M059J (cell line): Measurements from ENCODE around the gene PMIS2. TPM values are rescaled to one million over a fixed set of nuclear protein-coding genes. Genes with fewer than 3 reads are reported as not detected.

Source experiments
- DNase-seq: peaks from one replicate; pipeline ENCODE4 v3.0.0-alpha.2; 2012; ENCODE audit warnings: low read depth
- total RNA-seq: library from RNA; depleted of rRNA; stranded (reverse); fragments of >200 nt; shearing (Covaris generic); gene quantifications from 2 replicates; pipeline ENCODE4 v1.2.3, GENCODE V29; 2014

The PMIS2 gene
- total RNA-seq, 1 experiment from 2014 or later: not detected

DNA sequence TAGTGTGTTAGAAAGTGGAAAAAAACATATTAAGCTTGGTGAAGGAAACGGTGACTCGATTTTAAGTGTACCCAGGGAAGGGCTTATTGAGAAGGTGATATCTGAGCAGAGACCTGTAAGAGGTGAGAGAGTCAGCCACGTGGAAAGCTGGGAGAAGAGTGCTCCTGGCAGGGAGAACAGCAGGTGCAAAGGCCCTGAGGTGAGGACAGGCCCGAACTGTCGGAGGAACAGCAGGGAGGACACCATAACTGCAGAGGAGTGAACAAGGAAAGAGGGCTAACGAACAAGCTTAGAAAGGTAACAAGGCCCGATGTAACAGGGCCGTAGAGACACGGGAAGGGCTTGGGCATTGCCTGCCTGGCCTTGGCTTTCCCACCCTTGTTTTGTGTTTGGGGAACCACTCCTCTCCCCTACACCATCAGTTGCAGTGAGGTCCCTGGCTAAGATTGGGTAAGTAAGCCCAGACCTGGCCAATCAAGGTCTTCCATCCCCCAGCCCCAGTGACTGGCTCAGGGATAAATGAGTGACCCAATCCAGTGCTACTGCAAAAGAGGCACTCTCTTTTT lies 29.9 kb upstream of the PMIS2 start:
- no peak for DNase-seq

DNA sequence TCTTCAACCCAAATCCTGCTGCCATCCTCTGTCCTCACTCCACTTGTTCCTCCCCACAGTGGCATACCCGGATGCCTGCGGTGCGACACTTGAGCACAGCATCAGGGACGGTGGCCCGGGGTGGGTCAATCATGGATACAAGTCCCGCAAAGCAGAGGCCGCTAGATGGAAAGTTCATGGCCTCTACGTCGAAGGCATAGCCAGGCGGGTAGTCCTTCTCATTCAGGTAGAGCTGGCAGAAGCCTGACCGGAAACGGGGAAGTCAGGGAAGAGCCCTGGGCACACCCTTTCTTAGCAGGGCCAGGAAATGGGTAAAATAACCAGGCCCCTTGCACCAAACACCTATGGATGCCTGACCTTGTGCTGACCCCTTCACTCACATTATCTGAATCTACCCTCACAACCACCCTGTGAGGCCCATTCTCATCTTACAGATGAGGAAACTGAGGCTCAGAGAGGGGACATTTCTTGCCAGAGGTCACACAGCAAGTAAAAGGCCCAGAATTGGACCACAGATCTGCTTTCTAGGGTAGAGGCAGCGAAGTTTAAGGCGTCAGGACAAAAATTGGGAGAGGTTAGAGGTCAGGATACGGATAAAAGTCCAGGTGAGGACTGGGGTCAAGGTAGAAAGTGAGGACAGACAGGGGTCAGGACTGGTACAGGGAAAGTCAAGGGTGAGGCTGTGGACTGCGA lies 29.0 kb upstream of the PMIS2 start:
- DNase-seq: no peak

DNA sequence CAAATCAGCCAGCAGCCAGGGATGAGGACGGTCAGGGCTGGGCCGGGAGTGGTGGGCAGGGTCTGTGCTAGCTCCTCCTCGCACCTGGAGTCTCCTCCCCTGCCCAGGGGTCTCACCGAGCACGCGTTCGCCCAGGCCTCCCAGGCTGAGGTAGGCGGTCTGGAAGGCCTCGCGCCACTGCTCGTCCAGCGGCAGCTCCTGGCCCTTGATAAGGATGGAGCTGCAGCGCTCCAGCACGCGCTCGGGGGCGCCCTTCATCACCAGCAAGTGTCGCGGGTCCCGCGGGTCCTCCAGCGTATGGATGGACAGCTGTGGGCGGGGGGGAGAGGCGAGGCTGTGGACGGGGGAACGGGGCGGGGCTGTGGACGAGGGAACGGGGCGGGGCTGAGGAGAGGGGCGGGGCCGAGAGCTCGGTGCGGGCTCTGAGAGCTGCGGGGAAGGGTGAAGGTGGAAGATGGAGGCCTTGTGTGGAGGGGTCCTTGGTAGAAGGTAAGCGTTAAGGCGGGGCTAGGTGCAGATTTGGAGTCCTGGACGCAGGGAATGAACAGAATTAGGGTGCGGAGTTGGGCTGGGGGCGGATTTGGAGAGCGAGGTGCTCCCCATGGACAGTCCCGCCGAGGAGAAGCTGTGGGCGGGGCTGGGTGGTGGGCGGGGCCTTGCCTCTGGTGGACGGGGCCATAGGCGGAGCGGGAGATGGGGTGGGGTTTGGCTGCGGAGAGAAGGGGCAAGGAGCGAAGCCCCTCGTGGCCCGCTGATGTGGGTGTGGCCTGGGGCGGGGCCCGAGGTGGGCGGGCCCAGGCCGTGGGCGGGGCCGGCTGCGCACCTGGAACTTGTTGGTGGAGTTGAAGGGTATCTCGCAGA lies 28.2 kb upstream of the PMIS2 start:
- DNase-seq: no peak

DNA sequence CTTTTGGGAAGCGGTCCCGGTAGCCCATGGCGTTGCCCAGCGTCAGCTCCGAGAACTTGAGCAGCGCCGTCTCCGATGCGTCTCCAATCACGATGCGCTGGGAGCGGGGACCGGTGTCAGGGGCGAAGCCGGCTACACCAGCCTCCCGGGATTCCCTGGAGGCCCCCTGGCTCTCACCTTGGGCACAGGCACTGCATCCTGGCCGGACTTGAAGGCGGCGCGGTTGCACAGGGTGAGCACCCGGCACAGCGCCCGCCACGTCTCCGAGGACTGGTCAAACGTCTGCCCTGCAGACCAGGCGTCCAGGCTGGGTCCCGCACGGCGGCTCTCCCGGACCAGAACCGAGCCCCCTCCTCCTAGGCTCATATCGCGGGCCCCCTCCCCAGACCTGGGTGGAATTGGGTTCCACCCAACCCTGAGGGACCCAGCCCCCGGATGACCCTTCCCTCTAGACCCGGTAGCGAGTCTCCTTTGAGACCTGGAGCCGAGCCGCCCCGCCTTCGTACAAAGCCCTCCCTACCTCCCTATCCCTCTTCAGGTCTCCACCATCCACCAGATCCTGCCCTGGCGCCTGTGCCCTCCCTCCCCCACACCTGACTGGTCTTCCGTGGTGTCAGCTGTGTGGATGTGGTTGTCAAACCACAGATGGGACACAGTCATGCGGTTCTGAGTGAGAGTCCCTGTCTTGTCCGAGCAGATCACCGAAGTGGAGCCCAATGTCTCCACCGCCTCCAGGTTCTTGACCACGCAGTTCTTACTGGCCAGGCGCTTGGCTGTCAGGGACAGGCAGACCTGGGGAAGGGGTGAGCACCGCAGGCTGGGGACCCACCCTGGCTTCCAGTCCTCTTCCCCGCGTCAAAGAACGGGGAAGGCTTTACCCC lies 27.3 kb upstream of the PMIS2 start:
- no peak for DNase-seq

DNA sequence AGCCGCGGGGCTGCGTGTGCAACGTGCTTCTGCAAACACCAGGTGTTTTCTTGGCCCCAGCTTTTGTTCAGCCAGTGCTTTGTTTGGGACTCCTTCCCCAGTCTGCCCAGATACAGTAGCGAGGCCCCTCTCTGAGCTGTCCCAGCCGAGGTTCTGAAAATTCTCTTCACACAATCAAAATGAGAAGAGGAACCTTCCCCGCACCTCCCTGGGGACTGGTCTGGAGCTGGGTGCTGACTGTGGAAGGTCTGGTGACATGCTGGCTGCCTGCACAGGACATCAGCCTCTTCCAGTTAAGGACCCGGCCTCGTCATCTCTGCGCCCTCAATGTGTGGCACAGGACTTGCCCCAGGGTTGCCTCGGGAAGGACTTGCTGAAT lies 26.7 kb upstream of the PMIS2 start:
- DNase-seq: no peak

DNA sequence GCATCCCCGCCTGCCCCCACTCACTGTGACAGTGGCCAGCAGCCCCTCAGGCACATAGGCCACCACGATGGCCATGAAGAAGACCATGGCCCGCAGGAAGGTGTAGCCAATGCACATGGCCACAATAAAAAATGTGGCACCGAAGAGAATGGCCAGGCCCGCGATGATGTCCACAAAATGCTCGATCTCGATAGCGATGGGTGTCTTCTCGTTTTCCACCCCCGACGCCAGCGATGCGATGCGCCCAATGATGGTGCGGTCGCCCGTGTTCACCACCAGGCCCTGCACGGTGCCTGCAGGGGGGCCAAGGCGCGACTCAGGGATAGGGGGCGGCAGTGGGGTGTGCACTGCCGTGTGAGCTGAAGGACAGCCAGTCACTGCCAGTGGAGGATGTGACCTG lies 26.2 kb upstream of the PMIS2 start:
- no peak for DNase-seq

DNA sequence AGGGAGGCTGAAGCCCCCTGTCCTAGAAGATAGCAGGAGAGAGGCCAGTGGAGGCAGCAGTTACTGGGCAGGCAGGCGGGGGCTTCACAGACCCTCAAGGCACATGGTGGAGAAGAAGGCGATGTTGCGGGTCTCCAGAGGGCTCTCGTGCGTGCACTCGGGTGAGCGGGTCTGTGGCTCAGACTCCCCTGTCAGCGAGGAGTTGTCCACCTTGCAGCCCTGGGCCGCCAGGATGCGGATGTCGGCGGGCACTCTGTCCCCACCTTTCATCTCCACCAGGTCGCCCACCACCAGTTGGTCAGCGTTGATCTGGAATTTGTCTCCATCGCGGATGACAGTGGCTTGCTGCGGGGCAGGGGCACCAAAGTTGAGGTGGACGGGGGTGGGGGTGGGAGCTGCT lies 25.7 kb upstream of the PMIS2 start:
- no peak for DNase-seq

DNA sequence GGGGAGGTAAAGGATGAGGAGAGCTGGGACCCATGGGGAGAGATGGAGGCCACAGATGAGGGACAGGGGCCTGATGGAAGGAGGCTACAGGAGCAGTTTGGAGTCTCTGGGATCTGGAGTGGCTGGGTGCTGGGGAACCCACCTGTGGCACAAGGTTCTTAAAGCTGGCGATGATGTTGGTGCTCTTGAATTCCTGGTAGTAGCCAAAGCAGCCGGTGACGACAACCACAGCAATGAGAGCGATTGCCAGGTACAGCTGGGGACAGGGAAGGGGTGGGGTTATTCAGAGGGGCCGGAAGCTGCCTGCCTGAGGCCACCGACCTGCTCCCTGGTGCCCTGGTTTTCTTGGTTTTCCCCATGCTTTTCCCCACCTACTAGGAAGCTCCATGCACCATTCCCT lies 25.3 kb upstream of the PMIS2 start:
- DNase-seq: no peak

DNA sequence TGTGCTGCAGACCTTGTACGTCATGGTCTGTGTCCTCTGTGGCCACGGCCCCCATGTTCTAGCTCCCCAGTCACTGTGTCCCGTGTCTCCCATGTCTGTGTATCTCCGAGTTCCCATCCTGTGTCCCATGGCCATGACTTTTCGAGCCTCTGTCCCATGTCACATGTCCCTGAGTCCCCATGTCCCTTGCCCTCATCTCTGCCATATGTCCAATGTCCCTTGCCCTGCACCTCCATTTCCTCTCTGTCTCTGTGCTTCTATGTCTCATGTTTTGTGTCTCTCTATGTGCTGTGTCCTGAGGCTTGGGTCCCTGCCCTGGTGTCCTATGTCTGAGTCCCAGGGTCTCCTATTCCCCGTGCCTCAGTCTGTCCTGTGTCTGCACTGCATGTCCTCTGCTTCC lies 24.5 kb upstream of the PMIS2 start:
- no peak for DNase-seq

DNA sequence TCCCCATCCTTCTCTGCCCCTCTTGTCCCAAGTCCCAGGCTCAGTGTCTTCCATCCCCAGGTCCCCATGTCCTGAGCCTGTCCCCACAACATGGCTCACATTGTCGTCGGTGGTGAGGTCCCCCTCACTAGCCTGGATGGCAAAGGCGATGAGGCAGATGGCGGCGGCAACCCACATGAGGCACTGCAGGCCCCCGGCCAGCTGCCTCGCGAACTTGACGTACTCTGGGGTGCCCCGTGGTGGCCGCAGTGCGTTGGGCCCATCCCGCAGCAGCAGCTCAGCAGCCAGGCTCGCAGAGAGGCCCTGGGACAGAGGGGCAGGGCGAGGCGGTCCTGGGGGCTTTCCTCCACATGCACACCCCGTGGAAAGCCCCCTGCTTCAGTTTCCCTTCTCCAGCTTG lies 23.6 kb upstream of the PMIS2 start:
- no peak for DNase-seq

DNA sequence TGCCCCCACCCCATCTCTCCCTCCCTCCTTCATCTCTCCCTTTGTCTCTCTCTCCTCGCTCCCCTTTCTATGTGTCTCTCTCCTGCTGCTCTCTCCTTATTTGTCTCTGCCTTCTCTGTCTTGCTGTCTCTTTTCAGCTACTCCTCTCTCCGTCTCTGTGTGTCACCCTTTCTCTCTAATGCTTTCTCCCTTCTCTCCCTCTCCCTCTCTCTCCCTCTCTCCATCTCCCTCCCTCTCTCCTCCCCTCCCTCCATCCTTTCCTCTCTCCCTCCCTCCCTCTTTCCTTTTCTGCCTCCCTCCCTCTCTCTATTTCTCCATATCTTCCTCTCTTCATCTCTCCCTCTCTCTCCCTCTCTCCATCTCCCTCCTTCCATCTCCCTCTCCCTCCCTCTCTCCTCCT lies 23.2 kb upstream of the PMIS2 start:
- no peak for DNase-seq

DNA sequence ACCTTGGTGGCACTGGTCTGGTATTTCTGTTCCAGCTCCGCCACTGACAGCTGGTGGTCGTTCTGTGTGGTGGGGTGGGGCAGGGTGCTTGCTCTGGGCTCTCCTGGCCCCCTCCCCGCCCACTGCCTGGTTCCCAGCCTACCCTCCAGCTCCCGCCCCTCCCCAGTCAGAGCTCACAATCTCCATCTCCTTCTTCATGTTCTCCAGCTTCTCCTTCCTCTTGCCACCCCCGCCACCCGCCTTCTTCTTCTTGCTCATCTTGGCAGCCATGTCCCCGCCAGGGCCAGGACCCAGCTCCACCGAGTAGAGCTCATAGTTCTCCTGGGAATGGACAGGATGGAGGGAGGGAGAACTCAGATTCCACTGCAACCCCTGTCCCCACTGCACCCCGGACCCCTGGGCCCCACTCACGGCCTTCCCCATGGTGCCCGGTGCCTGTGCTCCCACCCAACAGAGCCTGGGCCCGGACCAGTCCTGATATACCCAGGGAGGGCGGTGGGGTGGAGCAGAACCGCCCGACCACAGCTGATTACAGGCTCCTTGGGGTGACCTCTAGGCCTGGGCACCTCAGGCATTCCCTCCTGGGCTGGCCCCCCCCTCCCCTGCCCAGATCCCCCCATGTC lies 22.7 kb upstream of the PMIS2 start, which contains the start of gene ATP4A:
TSS of gene ATP4A (minus strand) at position 452 of the 623 bp plus-strand sequence. CDS start at position 423, 29 bp downstream.
- DNase-seq: no peak

DNA sequence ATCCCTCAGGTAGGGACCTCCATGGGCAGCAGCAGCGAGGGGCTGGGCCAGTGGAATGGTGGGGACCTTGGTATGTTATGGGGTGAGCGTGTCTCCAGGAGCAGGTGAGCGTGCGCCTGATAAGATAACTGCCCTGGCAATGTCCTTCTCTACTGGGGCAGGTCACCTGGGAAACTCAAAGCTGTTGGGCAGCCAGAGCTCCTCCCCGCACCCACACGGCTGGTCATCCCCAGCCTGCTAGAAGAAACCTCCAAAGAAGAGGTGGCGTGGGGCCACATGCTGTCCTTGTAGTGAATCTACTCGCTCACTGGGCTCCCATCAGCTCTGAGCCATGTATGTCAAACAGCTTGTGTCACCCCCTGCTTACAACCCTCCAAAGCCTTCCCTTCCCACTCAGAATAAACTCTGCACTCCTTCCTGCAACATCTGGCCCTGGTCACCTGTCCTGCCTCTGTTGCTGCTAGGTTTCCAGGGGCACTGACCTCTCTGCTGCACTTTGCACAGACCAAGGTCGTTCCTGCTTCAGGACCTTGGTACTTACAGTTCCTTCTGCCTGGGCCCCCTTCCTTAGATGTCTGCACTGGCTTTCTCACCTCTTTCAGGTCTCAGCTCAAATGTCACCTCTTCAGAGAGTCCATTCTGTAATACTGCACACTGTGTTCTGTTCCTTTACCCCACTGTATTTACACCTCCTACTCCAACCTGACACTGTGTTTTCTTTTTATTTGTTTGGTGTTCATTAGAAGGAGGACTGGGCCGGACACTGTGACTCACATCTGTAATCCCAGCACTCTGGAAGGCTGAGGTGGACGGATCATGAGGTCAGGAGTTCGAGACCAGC lies 20.7 kb upstream of the PMIS2 start:
- DNase-seq: no peak

DNA sequence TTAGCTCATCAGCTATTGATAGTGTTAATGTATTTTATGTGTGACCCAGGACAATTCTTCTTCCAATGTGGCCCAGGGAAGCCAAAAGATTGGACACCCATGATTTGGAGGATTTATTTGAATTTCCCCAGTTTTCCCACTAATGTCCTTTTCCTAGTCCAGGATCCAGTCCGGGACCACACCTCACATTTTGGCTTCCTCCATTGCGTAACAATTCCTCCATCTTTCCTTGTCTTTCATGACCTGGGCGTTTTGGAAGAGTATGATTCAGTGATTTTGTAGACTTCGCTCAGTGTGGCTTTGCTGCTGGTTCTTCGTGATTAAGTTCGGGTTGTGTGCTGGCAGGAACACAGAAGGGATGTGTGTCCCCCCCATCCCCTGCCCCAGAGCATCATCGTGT lies 19.2 kb upstream of the PMIS2 start:
- no peak for DNase-seq

DNA sequence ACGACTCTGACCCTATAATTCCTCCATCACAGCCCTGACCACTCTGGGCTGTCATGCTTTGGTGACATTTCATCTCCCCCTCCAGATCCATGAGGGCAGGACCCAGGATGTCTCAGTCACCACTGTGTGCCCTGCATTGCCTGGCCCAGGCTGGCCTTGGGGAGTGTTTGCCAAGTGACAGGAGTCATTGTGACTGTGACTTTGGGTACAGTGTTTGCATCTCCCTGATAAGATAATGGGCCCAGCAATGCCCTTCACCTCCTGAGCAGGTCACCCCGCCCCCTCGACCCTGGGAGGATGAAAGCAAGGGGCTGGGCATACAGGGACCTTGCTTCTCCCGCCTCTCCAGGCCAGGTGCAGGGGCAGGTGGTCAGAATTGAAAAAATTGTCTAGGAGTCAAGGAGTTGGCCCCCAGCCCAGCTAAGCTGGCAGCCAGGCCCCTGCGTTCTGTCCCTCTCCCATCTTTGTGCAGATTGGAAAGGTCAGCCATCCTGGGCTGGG lies 16.6 kb upstream of the PMIS2 start:
- DNase-seq: no peak

DNA sequence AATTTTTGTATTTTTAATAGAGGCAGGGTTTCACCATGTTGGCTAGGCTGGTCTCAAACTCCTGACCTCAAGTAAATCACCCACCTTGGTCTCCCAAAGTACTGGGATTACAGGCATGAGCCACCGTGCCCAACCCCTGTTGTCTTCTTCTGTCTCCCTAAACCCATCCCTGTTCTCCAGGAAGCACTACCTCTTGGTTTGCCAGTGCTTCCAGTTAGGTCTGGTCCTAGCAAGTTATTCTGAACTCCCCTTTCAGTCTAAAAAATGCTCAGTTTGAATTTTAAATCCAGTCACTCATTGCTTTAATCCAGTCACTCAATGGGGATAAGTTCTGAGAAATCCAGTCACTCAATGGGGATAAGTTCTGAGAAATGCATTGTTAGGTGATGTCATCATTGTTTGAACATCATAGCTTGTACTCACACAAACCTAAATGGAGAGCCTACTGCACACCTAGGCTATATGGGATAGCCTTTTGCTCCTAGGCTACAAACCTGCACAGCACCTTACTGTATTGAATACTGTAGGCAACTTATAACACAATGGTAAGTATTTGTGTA lies 14.5 kb upstream of the PMIS2 start:
- DNase-seq: no peak

DNA sequence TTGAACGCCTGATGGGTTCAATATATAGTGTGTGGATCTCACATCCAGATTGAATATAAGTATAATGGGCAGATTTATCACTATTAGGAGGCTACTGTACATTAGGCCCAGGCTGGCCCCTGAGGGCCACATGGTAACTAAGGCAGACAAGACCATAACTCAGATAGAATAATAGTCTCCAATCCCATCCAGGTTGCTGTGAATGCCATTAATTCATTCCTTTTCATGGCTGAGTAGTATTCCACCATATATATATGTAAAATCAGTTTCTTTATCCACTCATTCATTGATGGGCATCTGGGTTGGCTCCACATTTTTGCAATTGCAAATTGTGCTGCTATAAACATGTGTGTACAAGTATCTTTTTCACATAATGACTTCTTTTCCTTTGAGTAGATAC lies 8.1 kb upstream of the PMIS2 start:
- DNase-seq: no peak

DNA sequence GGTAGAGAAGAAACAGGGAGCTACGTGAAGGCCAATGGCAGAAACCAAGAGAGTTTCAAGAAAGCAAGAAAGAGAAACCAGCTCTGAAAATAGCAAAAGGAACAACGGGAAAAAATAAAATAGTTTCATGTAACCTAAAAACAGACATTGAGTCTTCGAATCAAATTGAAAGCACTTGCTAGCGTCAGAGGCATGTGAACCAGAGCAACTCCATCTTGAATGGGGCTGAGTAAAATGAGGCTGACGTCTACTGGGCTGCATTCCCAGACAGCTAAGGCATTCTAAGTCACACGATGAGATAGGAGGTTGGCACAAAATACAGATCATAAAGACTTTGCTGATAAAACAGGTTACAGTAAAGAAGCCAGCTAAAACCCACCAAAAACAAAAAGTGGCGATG lies 7.3 kb upstream of the PMIS2 start:
- DNase-seq: no peak

DNA sequence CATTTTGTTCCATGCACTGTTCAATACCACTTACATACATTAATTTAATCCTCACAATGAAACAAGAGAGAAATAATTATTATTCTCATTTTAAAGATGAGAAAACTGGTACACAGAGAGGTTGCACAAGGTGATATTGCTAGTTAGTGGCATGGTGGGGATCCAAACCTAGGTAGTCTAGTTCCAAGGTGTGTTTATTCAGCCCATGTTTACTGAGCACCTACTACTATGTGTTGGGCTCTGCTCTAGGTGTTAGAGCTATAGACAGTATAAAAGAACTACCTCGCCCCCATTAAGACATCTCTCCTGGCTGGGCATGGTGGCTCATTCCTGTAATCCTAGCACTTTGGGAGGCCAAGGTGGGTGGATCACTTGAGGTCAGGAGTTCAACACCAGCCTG lies 3.2 kb upstream of the PMIS2 start:
- no peak for DNase-seq

DNA sequence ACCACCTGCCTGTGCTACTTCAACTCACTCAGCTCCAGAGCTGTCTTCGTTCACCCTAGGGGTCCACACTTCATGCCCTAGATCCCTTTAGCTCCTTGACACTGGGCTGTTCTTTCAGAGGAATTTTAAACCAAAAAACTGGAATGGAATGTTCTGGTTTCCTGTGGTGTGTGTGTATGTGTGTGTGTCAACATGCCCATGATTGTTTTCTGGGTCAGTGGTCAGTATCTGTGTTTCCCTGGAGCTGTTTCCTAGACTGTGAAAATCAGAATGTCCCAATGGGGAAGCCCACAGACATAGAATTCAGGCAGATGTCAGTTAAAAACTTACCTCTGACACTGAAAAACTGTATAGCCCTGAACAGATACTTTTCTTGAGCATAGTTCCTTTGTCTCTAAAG lies 1.3 kb downstream of the PMIS2 start:
- no peak for DNase-seq
